Right renal pelvis (tissue), 4 donors: ENCODE measurements around the gene DOK6. TPM values are rescaled to one million over a fixed set of nuclear protein-coding genes. Genes with fewer than 3 reads are reported as not detected.

Experiments
- DNase-seq, 4 donors: peaks; one replicate each; pipeline ENCODE4 v3.0.0-alpha.2; 2013; ENCODE audit warnings: low read depth in 4 of 4, low spot score in 3 of 4, missing footprints in 1 of 4
- polyA plus RNA-seq, 4 donors: library from polyadenylated mRNA; unstranded; fragments of 120-200 nt; gene quantifications; one replicate each; pipeline ENCODE4 v1.2.1, GENCODE V29; 2013; ENCODE audit not compliant: insufficient read length in 4 of 4

The DOK6 gene
- polyA plus RNA-seq, 4 donors = 15.3 to 18.9 (median 18.0) TPM

GRCh38 chr18:69432847-69433246 lies 32.2 kb downstream of the DOK6 start:
- DNase-seq = no peak

GRCh38 chr18:69435000-69435399 lies 34.3 kb downstream of the DOK6 start:
- DNase-seq = no peak

DNA sequence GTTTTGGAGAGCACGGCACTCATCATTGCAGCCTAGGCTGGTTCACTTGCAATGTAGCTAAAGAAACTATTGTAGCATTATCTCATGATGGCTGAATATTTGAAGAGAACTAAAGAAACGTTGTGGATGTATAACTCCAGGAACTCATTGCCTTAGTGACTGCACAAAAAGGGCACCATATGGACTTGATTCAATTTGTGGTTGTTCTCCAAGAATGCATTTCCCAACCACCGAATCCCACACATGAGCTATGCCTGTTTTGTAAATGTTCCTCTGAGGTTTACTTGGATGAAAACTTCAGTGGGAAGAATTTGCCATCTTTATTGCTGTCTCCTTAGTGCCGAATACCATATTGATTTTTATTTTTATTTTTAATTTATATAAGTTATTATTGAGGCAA lies 43.5 kb downstream of the DOK6 start:
- no peak for DNase-seq

GRCh38 chr18:69447886-69448285 lies 47.2 kb downstream of the DOK6 start:
- DNase-seq = no peak

GRCh38 chr18:69455125-69455524 lies 54.4 kb downstream of the DOK6 start:
- DNase-seq = no peak

DNA sequence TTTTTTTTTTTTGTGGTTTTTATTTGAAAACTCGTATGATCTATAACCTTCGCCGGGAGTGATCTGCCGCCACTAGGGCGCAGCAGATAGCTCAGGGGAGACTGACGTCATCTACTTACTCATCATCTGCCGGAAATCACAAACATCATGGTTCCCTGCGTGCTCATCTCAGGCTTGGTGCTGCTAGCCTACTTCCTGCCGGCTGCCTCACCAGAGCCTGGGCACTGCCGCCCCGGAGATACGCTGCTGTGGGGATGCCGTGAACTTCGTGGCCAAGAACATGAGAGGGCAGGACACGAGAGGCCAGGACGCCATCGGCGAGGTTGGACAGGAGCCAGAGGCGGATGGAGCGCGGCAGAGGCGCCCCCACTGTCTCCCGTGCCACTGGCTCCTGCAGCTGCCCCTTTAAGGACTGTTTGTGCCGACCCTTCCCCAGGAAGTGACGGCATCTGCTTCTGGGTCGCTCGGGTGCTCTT lies 68.8 kb downstream of the DOK6 start:
- no peak for DNase-seq

DNA sequence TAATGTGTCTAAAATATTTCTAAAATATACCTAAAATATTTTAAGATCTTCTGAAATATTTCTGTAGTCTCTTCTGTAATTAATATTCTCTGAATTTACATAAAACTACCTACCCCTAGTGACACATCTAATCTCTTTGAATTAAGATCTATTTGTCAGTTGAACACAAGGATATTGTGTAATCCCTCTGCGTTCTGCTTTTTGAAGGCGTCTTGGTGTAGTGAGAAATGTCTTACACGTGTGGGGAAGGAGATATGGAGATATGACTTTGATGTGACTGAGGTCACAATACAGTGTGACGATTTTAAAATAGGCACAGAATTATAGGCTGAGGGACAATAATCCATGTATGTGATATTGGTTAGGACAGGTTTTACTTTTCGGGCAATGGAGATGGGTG lies 79.8 kb downstream of the DOK6 start:
- no peak for DNase-seq

GRCh38 chr18:69483574-69483973 lies 82.9 kb downstream of the DOK6 start:
- no peak for DNase-seq

DNA sequence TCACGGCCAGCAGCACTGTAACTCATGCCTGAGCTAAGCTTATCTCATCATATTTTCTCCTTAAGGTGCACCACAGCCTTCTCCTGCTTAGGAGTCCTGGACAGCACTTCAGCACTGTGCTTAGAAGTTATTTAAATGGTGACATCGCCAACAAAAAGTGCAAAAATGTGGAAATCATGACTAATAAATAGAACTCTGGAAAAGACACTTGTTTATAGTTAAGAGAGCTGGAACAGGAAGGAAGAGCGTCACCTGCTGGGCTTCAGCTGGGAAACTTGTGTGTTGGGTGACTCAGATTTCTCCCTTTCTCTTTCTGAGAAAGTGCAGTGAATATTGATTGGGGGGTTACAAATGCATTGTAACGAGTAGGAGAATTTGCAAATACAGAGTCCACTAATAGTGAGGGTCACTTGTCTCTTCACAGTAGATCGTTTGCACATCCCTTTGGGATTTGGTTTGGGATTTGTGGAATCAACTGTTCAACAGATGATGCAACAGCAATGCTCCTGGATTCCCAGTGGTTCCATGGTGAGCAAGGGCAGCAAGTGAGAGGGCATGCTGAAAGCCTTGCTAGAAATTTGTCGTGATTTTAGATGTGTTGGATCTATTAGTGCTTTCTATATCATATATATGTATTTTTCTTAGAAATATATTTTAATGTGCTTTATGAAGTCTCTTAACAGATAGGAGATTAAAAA lies 84.2 kb downstream of the DOK6 start:
- DNase-seq = no peak

DNA sequence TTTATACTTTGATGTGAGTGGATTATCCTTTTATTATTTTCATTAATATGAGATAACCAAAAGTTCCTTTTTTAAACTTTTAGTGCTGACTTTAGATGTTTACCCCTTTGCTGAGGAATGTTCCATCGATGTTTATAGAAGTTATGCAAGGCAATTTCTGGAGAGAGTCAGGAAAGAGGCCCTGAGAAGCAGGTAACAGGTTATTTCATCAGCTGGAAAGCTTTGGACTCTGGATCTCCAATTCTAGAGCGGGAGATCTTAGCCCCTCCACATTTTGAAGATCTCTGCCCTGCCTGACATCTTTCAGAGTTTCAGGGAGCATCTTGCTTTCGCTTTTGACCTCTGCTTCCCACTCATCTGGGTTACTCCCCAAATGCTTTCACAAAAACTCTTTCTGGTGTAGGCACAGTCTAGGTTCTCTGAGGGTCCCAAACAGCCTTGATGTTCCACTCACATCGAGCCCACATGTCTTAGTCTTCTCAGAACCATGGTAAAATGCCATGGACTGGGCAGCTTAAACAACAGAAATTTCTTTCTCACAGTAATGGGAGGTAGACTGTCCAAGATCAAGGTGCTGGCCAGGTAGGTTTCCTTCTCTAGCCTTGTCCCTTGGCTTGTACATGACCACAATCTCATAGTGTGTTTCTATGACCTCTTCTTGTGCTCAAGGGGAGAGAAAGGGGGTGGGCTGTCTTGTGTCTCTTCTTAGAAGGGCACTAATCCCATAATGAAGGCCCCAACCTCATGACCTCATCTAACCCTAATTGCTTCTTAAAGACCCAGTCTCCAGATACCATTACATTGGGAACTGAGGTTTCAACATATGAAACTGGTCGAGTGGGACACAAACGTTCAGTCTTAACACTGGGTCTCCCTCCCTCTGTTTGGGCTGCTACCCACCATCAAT lies 87.1 kb downstream of the DOK6 start:
- DNase-seq = no peak

GRCh38 chr18:69490072-69490471 lies 89.4 kb downstream of the DOK6 start:
- DNase-seq = no peak

GRCh38 chr18:69490813-69491212 lies 90.1 kb downstream of the DOK6 start:
- no peak for DNase-seq

DNA sequence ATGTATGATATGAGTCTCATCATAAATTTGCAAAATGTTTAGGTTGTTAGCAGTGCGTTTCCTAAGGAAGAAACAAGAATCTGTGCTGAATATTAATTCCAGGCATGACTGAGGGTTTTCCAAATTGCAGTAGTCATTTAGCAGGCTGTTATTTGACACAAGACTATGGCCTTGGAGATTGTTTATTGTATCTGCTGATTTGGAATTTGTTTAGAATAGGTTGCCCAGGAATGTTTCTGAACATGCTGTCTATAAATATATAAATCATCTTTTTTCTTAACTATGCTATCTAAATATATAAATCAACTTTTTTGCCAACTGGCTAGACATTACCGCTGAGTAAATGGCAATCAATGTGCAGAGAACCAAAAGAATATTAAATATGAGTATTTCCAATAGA lies 90.9 kb downstream of the DOK6 start:
- DNase-seq = no peak

DNA sequence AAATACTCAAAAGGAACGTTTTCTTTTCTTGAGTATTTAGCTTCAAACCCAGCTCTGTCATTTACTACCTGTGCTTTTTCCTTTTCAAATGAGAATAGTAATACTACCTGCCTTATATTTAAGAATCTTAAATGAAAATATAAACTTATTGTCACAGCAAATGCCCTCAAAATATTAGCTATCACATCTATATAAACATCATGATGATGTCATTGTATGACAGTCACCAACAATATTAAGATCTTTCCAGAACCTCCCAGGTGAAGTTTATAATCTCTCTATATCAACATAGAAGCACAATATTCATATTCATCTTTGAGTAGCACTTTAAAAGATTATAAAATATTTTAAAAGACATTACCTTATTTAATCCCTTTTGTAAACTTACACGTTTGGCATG lies 92.2 kb downstream of the DOK6 start:
- no peak for DNase-seq

GRCh38 chr18:69494841-69495240 lies 94.2 kb downstream of the DOK6 start:
- DNase-seq = no peak

DNA sequence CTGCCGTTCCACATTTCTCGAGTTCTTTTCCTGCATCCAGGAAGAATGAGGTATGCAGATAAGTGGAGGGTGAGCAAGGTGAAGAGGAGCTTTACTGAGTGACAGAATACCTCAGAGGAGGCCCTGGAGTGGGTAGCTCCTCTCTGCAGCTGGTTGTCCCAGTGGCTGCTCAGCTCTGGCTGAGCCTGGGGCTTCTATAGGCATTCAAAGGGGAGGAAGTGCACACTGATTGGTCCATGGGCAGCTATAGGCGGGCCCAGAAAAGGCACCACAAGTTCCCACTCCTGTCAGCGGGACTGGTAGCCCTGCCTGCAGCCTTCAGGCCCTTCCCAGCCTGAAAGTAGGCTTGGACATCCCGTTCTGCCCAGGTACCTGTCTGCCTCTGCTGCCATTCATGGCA lies 94.7 kb downstream of the DOK6 start:
- DNase-seq = no peak

- no peak for DNase-seq
These were observed 95.3 kb downstream of the DOK6 start for GRCh38 chr18:69495841-69496533.

DNA sequence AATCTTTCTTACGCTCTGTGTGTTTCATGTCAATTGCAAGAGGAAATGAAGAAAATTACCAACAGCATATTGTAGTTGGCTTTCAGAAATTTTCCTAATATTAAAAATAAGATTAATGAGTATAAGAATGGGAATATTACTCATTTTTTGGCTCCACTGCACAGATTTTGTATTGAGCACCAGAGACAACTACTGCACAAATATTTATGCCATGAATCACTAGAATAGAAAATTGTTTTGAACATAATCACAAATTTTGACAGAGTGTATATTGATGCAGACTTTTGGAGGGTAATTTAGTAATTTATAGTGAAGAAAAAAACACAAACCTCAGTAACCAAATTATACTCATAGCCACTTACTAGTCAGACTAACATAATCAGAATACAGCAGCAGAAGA lies 118.3 kb downstream of the DOK6 start:
- DNase-seq = no peak

DNA sequence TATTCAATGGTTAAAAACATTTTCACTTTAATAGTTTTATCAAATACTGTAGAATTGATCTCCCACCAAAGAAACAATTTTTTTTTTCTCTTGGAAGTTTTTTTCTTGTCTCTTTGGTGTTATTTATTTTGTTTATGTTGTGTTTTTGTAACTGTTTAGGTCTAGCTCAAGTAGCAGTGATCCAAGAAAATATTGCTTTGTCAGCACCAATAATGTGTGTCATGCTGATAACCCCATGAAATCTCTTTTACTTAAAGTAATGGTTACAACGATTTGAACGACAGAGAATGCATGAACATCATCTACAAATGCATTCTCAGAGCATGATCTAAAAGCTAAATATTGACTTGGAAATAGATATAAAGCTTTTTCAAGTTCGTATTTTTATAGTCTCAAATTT lies 122.9 kb downstream of the DOK6 start:
- DNase-seq = no peak

DNA sequence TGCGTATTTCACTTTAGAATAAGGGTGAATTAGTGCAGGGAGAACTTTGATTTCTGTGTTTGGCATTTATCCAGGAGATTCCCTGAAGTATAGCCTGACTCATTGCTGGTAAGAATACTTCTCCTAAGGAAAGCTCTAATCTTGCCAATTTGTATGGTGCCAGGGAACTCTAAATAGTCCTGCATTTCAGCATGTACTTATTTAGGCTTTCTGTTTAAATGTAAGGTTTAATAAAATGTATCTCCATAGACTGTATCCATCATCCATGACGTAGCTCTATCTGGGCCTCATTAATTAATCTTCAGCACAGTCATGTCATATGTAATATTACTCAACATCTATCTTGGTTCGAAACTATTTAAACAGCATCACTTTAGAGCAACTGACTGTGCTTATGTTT lies 127.7 kb downstream of the DOK6 start:
- no peak for DNase-seq

GRCh38 chr18:69529151-69529550 lies 128.5 kb downstream of the DOK6 start:
- no peak for DNase-seq
